HEK293T (cell line): ENCODE measurements around the gene HEXB.
"Not testable (repeated sequence)": the region's sequence is repeated elsewhere in the genome, so short reads cannot be mapped to it uniquely, and the experiment has no call there.

Experiments used
- CTCF ChIA-PET: fragments of 350-600 bp; formaldehyde crosslinking; extraction: SDS; loops from one replicate; lab custom pipeline; 2021; ENCODE audit warnings: antibody characterized with exemption, inconsistent platforms; lab: Yijun Ruan, JAX
- POLR2A ChIA-PET: fragments of 350-600 bp; formaldehyde crosslinking; extraction: SDS; loops from one replicate; lab custom pipeline; 2020; ENCODE audit warnings: antibody characterized with exemption, inconsistent platforms; lab: Yijun Ruan, JAX
- DNase-seq: peaks from one replicate; pipeline ENCODE4 v3.0.0; 2012; ENCODE audit warnings: mixed read lengths; ENCODE audit errors: extremely low spot score
- ARNT ChIP-seq: fragments of 450-650 bp; IDR thresholded peaks from 2 replicates; pipeline ENCODE4 v1.6.1; 2017; ENCODE audit warnings: mild to moderate bottlenecking
- BHLHE40 ChIP-seq: fragments of 450-650 bp; IDR thresholded peaks from 2 replicates; pipeline ENCODE4 v1.6.1; 2016; ENCODE audit warnings: mild to moderate bottlenecking, moderate library complexity, borderline replicate concordance
- CTBP1 ChIP-seq: fragments of 450-650 bp; IDR thresholded peaks from 2 replicates; pipeline ENCODE4 v1.6.1; 2016; ENCODE audit warnings: borderline replicate concordance
- ELF4 ChIP-seq: fragments of 450-650 bp; IDR thresholded peaks from 2 replicates; pipeline ENCODE4 v1.6.1; 2017; ENCODE audit warnings: antibody characterized with exemption
- FOXA1 ChIP-seq: fragments of 450-650 bp; IDR thresholded peaks from 2 replicates; pipeline ENCODE4 v1.6.1; 2016; ENCODE audit warnings: mild to moderate bottlenecking
- FOXK2 ChIP-seq: fragments of 450-650 bp; IDR thresholded peaks from 2 replicates; pipeline ENCODE4 v1.6.1; 2016; ENCODE audit warnings: mild to moderate bottlenecking
- FOXM1 ChIP-seq: fragments of 450-650 bp; IDR thresholded peaks from 2 replicates; pipeline ENCODE4 v1.6.1; 2017; ENCODE audit warnings: mild to moderate bottlenecking, borderline replicate concordance
- HDGF ChIP-seq: fragments of 450-650 bp; IDR thresholded peaks from 2 replicates; pipeline ENCODE4 v1.6.1; 2017; ENCODE audit warnings: antibody characterized with exemption, borderline replicate concordance
- L3MBTL2 ChIP-seq: fragments of 450-650 bp; conservative IDR thresholded peaks from 2 replicates; pipeline ENCODE4 v1.6.1; 2016; ENCODE audit warnings: mild to moderate bottlenecking
- LEF1 ChIP-seq: fragments of 450-650 bp; IDR thresholded peaks from 2 replicates; pipeline ENCODE4 v1.6.1; 2017; ENCODE audit warnings: mild to moderate bottlenecking, borderline replicate concordance
- NFRKB ChIP-seq: fragments of 450-650 bp; IDR thresholded peaks from 2 replicates; pipeline ENCODE4 v1.6.1; 2016; ENCODE audit warnings: mild to moderate bottlenecking, moderate library complexity
- PKNOX1 ChIP-seq: fragments of 450-650 bp; IDR thresholded peaks from 2 replicates; pipeline ENCODE4 v1.6.1; 2016
- SP1 ChIP-seq: fragments of 450-650 bp; IDR thresholded peaks from 2 replicates; pipeline ENCODE4 v1.6.1; 2017
- SUZ12 ChIP-seq: fragments of 450-650 bp; IDR thresholded peaks from 2 replicates; pipeline ENCODE4 v1.6.1; 2016; ENCODE audit warnings: mild to moderate bottlenecking
- TARDBP ChIP-seq: fragments of 450-650 bp; IDR thresholded peaks from 2 replicates; pipeline ENCODE4 v1.6.1; 2016
- ZNF384 ChIP-seq: fragments of 450-650 bp; IDR thresholded peaks from 2 replicates; pipeline ENCODE4 v1.6.1; 2016

The HEXB gene

GRCh38 chr5:74736759-74737158, 51.7 kb downstream of the HEXB start:
- DNase-seq, result no peak
- ChIA-PET POLR2A (no interaction called here), CTCF (no interaction called here)
- TF ChIP-seq ELF4 (no peak), FOXA1 (no peak), ZNF384 (no peak), BHLHE40 (no peak), ARNT (no peak), FOXM1 (no peak), SP1 (no peak), LEF1 (no peak), HDGF (no peak)

GRCh38 chr5:74738406-74738805, 53.4 kb downstream of the HEXB start:
- TF ChIP-seq PKNOX1 (peak; percentile 45; the same call in 1 of the 2 replicates), TARDBP (no peak)

GRCh38 chr5:74748742-74749141, 63.7 kb downstream of the HEXB start:
- DNase-seq, POLR2A ChIA-PET, CTCF ChIA-PET: not testable (repeated sequence)

More at GRCh38 chr5:74738406-74738805, 53.4 kb downstream of the HEXB start:
- ChIA-PET POLR2A (no interaction called here), CTCF (no interaction called here)
- no peak for DNase-seq

- ChIA-PET CTCF (interaction anchor here (0.5 kb wide), 1 partner anchor 17 kb away, joined by 7 read pairs; no protein-coding TSS in a partner anchor), POLR2A (no interaction called here)
- TF ChIP-seq BHLHE40 (no peak), HDGF (no peak), ZNF384 (no peak)
- DNase-seq, result no peak
These were observed 76.2 kb downstream of the HEXB start for GRCh38 chr5:74761241-74761640.

GRCh38 chr5:74762599-74762998, 77.6 kb downstream of the HEXB start:
- TF ChIP-seq SP1 (no peak), LEF1 (no peak), BHLHE40 (no peak), FOXA1 (no peak), ZNF384 (no peak), SUZ12 (no peak), L3MBTL2 (no peak), ARNT (no peak)
- ChIA-PET CTCF (interaction anchor here (0.5 kb wide), 1 partner anchor 120 kb away, joined by 3 read pairs; no protein-coding TSS in a partner anchor), POLR2A (no interaction called here)
- no peak for DNase-seq

- CTCF ChIA-PET, result interaction anchor here (0.7 kb wide), 1 partner anchor 866 kb away, joined by 3 read pairs; no protein-coding TSS in a partner anchor
- no peak for DNase-seq
- TF ChIP-seq PKNOX1, result no peak
- TF ChIP-seq NFRKB, result no peak
- TF ChIP-seq FOXA1, result no peak
- no peak for TF ChIP-seq FOXK2
- no peak for TF ChIP-seq BHLHE40
- TF ChIP-seq ZNF384, result no peak
- TF ChIP-seq ELF4, result no peak
- TF ChIP-seq ARNT, result no peak
- TF ChIP-seq HDGF, result no peak
- TF ChIP-seq SUZ12, result no peak
- TF ChIP-seq FOXM1, result no peak
- no peak for TF ChIP-seq TARDBP
- no peak for TF ChIP-seq CTBP1
- no peak for TF ChIP-seq LEF1
- TF ChIP-seq L3MBTL2, result no peak
- TF ChIP-seq SP1, result no peak
- POLR2A ChIA-PET, result no interaction called here
These were observed 78.5 kb downstream of the HEXB start for GRCh38 chr5:74763504-74763903.

GRCh38 chr5:74765201-74765600, 80.2 kb downstream of the HEXB start:
- ChIA-PET CTCF (no interaction called here), POLR2A (no interaction called here)
- no peak for TF ChIP-seq FOXK2
- peak; percentile 6 for DNase-seq

GRCh38 chr5:74765929-74766328, 80.9 kb downstream of the HEXB start:
- POLR2A ChIA-PET, result interaction anchor here (0.8 to 1.1 kb wide), 2 partner anchors 12 to 15 kb away, joined by 3 to 4 read pairs; no protein-coding TSS in a partner anchor
- DNase-seq, result no peak
- TF ChIP-seq L3MBTL2, result no peak
- TF ChIP-seq FOXA1, result no peak
- no peak for TF ChIP-seq CTBP1
- no peak for TF ChIP-seq SUZ12
- no peak for TF ChIP-seq SP1
- no peak for TF ChIP-seq ZNF384
- no peak for TF ChIP-seq NFRKB
- TF ChIP-seq TARDBP, result no peak
- TF ChIP-seq ELF4, result no peak
- TF ChIP-seq HDGF, result no peak
- no peak for TF ChIP-seq FOXM1
- no peak for TF ChIP-seq LEF1
- no peak for TF ChIP-seq ARNT
- CTCF ChIA-PET, result no interaction called here
